Measurements from ENCODE around the gene WDR31. TPM values are rescaled to one million over a fixed set of nuclear protein-coding genes. Genes with fewer than 3 reads are reported as not detected.

The WDR31 gene
- total RNA-seq, 1 donor from 2014 or later: 1.7 TPM

DNA sequence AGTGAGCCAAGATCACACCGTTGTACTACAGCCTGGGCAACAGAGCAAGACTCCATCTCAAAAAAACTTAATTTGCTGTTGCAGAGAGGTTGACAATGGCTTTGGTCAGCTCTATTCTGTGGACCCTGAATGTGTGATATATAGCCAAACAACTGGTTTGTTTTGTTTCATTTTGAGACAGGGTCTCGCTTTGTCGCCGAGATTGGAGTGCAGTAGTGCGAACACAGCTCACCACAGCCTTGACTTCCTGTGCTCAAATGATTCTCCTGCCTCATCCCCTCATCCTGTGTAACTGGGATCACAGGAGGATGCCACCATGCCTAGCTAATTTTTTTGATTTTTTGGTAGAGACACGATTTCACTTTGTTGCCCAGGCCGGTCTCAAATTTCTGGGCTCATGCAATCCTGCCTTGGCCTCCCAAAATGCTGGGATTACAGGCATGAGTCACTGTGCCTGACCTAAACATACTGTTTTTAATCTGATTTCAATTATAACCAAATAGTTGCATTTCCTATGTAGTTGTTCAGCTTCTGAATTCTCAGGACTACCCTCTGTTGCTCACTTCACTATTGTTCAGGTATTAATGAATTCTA lies 46.7 kb downstream of the WDR31 start:
- DNase-seq: no peak

DNA sequence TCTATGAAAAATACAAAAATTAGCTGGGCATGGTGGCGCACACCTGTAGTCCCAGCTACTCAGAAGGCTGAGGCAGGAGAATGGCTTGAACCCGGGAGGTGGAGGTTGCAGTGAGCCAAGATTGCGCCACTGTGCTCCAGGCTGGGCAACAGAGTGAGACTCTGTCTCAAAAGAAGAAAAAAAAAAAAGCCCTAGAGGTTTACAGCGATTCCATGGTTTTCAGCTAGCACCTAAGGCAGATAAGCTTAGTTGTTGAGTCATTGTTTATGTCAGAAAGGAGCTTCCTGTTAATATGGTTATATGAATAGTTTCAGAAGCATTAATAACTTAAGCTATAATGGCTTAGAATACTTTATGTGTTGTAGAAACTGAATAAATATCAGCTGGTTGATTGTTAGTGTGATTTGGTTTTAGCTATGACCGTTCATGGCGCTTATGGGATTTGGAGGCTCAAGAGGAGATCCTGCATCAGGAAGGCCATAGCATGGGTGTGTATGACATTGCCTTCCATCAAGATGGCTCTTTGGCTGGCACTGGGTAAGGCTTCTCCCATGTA lies 49.9 kb downstream of the WDR31 start:
- DNase-seq: no peak

GRCh38 chr9:113289091-113289490 lies 51.0 kb downstream of the WDR31 start:
- no peak for DNase-seq

DNA sequence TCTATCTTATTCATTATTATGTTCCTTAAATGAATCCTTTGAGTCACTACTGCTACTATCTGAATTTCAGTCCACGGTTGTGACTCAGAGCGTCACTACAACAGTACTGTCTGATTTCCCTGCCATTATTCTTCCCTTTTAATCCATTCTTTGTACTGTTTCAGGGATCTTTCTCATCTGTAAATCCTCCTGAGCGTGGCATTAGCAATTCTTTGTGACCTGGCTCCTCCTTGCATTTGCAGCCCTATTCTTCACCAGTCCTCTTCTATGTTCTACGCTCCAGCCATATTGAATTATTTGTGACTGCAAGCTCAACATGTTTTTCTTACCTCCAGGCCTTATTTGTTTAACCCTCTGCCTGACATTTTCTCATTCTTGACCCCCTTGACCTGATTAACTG lies 58.7 kb downstream of the WDR31 start:
- no peak for DNase-seq

DNA sequence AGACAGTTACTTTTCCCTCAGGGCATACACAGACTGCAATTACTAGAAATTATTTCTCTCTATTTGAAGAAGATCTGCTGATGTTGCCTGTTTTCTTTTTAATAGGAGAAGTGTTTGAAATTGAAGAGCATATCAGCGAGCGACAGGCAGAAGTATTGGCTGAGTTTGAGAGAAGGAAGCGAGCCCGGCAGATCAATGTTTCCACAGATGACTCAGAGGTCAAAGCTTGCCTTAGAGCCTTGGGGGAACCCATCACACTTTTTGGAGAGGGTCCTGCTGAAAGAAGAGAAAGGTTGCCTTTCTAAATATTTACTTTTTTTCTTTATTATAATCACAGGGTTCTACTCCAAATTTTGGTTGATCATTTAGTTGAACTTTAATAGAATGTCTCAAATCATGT lies 61.2 kb downstream of the WDR31 start:
- DNase-seq: no peak

DNA sequence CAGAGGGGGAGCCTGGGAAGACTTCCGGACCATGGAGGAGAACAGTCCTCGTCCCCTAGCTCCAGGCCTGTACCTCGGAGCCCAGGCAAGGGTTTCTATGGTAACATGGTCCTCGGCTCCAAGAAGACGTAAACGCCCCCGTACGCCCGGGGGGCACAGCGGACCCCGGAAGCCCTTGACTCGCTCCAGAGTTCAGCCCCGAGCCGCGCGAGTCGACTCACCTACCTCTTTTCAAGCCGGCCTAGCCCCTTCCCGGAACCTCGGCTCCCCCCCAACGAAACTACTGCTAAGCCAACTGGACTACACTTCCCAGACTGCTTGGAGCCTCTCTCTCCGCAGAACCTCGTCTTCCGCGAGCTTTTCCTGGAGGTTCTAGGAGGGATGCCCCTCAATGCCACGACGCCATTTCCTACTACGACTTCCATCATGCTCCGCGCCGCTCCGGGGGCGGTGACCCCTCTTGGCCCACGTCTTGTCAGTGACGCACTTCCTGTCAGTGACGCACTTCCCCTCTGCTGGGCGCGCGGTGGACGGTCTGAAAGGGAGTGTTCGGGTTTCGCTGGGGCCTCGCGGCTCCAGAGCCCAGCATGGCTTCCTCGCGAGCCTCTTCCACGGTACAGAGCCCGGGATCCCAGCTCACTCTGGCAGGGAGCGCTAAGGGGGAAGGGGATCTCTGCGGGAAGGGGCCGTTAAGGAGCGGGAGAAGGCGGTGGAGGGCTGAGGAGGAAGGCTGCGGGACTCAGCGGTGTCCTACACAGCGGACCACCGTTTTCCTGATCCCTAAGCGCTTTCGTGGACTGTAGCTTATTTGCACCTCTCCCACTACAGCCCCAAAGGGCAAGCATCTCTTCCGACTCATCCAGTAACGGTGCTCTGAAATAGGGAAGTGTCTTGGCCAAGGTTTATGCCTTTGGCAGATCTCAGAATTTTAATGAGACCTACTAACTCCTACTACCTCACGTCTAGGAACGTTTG lies 64.6 kb downstream of the WDR31 start, which contains the start of the genes CDC26 and PRPF4:
TSS of gene CDC26 (minus strand) at position 416 of the 975 bp plus-strand sequence. CDS start 3,065 bp downstream, outside the sequence.
TSS of gene PRPF4 (plus strand) at position 502 of the 975 bp plus-strand sequence. CDS start at position 588, 86 bp downstream.
- DNase-seq: peak; percentile 95

DNA sequence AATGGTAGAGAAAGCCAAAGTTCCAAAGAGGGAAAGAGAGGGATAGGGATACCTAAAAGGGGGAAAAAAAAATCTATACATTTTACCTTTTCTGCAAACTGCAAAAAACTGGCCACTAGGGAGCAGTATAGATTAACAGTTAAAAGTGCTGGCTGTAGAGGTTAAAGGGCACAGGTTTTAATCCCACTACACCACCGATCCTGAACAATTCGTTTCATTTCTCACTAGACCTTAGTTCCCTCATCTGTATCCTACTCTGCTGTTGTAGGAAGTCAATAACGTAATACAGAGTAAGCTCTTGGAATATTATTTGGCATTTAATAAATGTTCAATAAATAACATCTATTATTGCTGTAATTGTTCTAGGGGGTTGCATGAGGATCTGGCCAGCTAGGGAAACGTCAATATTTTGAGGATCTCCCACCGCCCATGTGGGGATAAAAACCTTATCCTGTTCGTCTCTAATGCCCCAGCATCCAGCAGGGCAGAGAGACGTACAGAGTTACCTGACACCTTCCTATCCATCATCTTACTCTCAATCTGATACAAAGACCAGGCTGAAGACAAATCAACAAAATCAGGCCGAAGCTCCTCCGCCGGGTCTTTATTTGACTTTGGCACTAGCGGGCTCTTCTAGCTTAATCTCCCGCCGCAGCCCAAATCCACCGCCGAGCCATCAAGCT lies 65.5 kb downstream of the WDR31 start:
- no peak for DNase-seq

DNA sequence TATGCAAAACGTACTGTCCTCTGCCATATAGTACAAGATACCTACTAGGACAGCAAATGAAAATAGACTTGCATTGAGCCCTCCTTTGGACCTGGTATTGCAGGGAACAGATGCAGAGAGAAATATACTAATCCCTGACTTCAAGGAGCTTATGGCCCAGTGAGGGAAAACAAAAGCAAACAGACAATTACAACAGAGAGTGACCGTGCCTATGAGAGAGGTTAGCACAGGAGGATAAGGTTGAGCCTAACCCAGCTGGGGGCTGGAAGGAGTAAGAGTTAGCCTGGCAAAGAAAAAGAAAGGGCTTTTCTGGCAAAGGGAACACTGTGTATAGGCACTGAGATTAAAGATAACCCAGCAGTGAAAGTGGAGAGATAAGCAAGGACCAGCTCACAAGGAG lies 70.2 kb downstream of the WDR31 start:
- DNase-seq: no peak

- no peak for DNase-seq
Observed at GRCh38 chr9:113269355-113269754, 70.7 kb downstream of the WDR31 start.

- no peak for DNase-seq
Observed at GRCh38 chr9:113267911-113268566, 72.0 kb downstream of the WDR31 start.

DNA sequence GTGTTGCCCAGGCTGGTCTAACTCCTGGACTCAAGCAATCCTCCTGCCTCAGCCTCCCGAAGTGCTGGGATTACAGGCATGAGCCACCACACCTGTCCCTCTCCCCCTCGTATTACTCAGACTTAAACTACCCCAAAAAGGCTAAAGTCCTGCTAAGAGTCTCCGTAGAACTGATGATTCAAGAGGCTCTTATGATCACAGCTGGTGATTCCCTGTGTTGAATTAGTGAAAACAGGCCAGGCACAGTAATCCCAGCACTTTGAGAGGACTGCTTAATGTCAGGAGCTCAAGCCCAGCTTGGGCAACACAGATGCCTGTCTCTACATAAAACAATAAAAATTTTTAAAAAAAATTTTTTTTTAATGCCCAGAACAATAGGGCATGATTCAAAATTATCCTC lies 73.9 kb downstream of the WDR31 start:
- DNase-seq: no peak

Other genes starting within 250 kb of the WDR31 start
- gene SLC31A2, start 189.3 kb downstream of the WDR31 start, total RNA-seq: 10.5 TPM
- 22.3 TPM for gene FKBP15, start 119.0 kb downstream of the WDR31 start, total RNA-seq
- 7.6 TPM for gene SLC31A1, start 118.7 kb downstream of the WDR31 start, total RNA-seq
- 17.0 TPM for gene CDC26, start 64.7 kb downstream of the WDR31 start, total RNA-seq
- gene PRPF4, start 64.6 kb downstream of the WDR31 start, total RNA-seq: 23.7 TPM
- gene RNF183, start 36.9 kb downstream of the WDR31 start, total RNA-seq: not detected
- not detected for gene BSPRY, start 9.3 kb upstream of the WDR31 start, total RNA-seq
- gene HDHD3, start 36.7 kb upstream of the WDR31 start, total RNA-seq: 5.6 TPM
- 12.0 TPM for gene ALAD, start 61.0 kb upstream of the WDR31 start, total RNA-seq
- 34.2 TPM for gene POLE3, start 70.4 kb upstream of the WDR31 start, total RNA-seq
- gene C9orf43, start 70.5 kb upstream of the WDR31 start, total RNA-seq: 0.62 TPM
- 12.8 TPM for gene RGS3, start 123.5 kb upstream of the WDR31 start, total RNA-seq